HG02840 (cell line): ENCODE measurements around the gene KLC1.

Experiments used
- ATAC-seq: cut with Tn5 transposase; IDR thresholded peaks from one replicate; pipeline ENCODE4 v1.9.1; 2021; ENCODE audit warnings: mild to moderate bottlenecking, moderate library complexity, moderate number of reproducible peaks; ENCODE audit not compliant: unreplicated experiment, low FRiP score

KLC1 gene

GRCh38 chr14:103702095-103702494, 73.1 kb downstream of the KLC1 start:
- ATAC-seq, result no peak

DNA sequence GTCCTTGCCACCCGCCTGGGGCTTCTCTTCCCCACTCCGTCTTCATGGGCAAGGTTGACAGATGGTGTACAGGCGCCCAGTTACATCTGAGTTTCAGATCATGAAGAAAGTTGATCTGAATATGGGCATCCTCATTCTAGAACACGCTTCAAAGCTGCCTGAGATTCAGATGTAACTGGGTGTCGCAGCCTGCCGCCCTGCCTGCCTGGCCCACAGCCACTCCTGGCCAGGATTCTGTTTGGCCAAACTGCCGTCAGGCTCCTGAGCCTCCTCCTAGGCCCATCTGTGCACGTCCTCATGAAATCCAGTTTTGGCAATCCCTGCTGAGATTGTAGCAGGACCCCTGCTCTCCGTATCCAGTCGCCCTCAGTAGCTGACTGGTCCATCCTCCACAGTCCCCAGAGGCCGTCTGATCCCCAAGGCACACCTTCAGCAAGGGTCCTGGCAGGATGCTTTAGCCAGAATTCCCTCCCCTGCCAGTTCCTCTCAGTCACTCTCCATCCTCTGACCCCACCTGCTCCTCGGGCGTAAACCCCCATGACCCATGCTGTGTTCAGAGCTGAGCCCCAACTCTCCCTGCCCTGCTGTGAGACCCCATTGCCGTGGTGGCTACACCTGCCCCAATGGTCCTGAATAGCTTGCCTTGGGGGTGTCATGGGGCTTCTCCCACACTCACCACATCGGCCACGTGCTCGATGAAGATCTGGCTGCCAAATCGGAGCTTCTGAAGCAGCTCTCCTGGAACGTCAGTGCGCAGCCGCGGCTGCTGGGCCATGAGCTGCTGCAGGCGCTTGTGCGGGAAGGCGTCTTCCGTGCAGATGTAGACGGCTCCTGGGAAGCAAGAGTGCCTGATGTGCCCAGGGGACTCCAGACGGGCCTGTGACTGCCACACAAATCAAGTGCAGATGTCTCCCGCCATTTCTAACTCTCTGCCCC, 73.8 kb downstream of the KLC1 start:
- no peak for ATAC-seq

DNA sequence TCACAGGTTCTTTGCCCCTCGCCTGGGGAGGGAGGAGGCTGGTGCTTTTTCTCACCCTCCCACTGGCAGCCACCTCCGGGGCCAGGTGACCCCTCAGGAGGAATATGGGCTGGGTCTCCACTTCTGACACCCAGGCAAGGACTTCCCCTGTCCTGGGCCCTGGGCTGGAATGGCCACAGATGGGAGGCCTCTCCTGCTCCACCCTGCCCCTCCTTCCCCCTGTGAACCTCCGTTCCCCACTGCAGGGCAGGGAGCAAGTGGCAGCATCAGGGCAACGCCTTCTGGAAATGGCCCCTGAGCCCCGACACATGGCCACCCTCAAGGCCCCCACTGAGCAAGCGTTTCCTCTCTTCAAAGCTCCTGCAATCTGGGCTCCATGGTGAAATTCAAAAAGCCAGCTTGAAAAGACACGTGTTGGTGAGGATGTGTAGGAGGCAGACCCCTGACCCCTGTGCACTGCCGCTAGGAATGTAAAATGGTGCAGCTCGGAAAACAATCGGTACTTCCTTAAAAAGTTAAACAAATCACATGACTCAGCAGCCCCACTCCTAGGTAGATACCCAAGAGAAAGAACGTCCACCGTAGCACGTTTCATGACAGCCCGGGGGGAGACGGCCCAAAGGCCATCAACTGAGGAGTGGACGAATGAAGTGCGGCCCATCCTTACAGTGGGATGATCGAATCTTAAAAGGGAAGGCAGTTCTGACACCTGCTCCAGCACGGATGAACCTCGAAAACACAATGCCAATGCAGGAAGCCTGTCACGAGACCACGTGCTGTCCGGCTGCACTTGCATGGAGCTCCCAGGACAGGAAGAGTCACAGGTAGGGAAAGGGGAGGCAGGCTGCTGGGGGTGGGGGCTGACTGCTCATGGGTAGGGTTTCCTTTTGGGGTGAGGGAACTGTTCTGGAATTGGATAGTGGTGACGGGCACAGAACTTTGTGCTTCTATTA, 74.7 kb downstream of the KLC1 start:
- ATAC-seq, result no peak

- ATAC-seq, result no peak
Observed at GRCh38 chr14:103704708-103705107, 75.7 kb downstream of the KLC1 start.

GRCh38 chr14:103705118-103705503, 76.1 kb downstream of the KLC1 start:
- ATAC-seq, result no peak

DNA sequence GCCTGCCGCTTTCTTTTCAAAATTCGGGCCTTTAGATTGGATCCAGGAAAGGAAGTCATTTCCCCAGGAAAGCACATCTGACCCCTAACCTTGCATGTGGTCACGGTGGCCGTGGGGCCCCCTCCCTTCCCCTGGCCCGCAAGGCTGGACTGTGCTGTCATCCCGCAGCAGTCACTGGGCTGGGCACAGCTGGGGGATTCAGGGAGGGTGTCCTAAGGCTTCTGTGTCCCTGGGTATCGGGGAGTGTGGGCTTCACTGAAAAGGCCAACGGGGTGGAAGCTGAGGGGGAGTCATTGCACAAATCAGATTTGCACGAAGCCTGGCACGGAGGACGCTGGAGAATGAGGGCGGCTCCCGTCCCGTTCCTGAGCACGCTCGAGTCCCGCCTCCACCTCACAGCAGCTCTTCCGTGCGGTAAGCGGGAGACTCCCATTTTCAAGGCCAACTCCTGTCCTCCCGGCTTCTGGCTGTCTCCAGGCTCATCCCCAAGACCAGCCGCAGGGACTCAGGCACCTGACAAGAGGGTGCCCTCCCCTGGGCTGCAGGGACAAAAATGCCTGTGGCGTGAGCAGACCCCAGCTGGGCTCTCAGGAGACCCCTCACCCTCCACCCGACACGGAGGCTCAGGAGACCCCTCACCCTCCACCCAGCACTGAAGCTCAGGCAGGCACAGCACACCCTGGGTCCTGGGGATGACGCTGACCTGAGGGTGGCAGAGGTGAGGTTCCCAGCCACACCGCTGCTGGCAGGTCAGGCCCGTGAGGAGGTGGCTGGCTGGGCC, 76.7 kb downstream of the KLC1 start:
- ATAC-seq, result no peak

DNA sequence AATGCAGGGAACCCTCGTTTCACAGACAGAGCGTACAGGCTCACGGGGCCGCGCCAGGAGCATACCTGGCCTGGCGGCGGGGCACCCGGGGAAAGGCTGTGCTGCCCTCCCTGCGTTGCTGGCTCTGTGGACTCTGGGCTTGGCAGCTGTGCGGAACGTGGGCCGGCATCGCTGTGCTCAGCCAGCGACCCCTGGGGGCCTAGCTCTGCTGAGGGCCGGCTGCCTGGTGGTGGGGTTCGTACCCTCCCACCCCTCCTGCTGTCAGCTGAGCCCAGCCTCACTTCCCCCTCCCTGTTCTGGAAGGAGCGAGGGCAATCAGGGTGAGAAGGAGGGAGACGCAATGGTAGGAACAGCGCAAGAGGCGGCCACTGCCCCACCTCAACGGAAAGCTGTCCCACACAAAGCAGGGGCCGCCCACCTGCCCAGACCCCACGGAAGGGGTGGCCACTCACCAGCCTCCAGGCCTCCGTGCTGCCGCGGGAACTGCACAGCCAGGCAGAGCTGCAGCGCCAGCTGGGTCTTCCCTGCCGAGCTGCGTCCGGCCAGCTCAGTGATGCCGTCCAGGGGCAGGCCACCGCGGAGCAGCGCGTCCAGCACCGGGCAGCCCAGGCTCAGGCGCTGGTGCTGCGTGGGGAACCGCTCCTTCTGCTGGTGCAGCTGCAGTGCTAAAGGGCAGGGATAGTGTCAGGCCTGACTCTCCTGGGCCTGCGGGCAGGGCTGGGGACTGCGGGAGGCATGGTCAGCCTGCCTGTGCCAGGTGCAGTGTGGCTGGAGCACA, 77.7 kb downstream of the KLC1 start:
- no peak for ATAC-seq

GRCh38 chr14:103707329-103708263, 78.6 kb downstream of the KLC1 start:
- ATAC-seq, result no peak

DNA sequence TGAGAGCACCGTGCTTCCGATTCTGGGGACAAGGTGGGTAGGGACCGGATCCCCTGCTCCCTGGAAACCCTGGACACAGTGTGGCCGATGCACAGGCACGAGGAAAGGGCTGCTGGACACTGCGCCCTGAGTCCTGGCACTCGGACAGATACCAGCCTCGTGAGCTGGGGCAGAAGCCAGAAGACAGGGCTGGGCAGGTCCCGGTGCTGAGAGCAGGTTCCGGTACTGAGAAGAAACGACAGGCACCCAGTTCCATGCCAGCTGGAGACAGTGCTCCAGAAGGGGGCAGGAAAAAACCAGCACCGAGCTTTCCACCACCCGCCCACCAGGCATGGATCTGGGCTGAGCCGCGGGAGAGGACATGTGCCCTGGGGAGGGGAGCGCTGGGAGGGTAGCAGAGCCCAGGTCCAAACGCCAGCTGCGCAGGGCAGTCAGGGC, 79.8 kb downstream of the KLC1 start:
- ATAC-seq, result no peak

- ATAC-seq, result no peak
Observed at GRCh38 chr14:103709814-103710213, 80.8 kb downstream of the KLC1 start.

DNA sequence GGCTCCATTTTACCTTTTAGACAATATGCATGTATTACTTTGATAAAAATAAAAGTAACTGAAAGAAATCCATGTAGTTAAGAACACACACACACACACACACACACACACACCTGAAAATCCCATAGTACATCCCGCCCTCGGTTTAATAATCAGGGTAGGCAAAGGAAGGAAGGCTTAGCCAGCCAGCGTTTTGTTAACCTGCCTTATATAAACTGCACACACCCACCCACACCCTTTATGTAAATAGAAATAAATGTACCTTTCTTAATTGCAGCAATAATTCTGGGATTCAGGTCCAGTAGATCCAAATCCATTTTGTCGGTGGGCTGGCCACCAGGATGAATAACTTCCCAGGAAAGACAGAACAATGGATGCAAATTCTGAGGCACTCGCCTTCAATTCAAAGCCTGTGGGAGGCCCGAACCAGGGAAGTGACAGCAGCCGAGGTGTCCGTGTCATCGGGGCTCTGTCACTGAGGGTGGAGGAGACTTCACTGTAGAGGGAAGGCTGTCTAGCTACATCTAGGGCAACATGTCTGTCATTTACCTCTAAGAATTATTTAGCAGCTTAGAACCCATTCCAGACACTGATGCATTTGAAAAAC, 81.9 kb downstream of the KLC1 start:
- ATAC-seq, result no peak

GRCh38 chr14:103711516-103712431, 82.8 kb downstream of the KLC1 start:
- ATAC-seq, result no peak

- no peak for ATAC-seq
Observed at GRCh38 chr14:103712633-103713247, 83.7 kb downstream of the KLC1 start.

DNA sequence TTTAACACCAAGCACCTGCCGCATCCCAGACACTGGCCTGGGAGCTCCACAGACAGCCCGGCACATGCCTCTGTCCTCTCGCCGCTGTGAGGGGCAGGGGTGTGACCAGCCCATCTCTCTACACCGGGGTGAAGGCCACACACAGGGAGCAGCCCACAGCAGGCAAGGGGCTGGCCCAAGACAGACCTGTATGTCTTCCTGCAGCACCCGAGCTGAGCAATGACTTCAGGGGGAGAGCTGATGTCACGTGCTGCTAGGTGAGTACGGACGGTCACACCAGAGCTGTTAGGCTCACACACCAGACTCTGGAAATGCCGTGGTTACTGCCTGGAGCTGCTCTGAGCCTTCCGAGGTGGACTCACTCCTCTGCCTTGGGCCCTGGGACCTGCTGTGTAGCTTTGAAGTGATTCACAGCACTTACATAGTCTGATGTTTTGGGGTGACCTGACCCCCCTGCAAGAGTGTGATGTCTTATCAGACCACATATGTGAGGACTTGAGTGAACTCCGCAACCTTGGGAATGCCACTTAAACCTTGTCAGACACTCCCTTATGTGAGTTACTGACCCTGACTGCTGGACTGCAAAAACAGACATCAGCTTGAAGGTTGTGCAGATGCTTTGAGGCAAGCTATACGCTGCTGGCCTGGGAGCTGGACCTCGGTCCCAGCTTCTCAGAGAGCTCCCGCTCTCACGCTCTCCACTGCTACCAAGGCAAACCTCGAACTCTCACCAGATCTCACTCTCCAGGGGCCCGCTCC, 84.5 kb downstream of the KLC1 start:
- ATAC-seq, result no peak

DNA sequence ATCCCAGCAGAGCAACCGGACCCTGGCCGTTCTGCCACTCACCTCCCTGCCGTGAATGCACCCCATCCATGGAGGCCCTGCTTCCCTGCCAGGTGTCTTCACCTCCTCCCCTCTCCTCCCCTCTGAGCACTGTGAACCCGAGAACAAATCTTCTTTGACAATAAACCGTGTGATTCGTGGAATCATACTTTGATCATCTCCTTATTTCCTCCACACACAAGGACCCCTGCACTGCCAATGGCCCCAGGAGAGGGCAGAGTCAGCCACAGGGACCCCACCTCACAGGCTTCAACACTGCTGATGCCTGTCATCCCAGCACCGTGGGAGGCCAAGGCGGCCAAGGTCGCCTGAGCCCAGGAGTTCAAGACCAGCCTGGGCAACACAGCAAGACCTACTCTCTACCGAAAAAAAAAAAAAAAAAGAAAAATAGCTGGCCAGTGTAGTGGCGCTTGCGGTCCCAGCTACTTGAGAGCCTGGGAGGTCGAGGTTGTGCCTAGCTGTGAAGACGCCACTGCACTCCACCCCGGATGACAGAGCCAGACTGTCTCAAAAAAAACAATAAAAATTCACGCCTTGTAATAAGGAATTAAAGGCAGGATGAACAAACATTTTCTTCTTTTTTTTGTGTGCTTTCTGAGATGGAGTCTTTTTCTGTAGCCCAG, 85.2 kb downstream of the KLC1 start:
- ATAC-seq, result no peak
